Effector memory CD4-positive, alpha-beta T cell (primary cell): Measurements from ENCODE around the gene MAPK12.

Experiments used
- DNase-seq, 3 donors: peaks; one replicate each; pipeline ENCODE4 v3.0.0-alpha.2; 2020
- H3K27ac ChIP-seq: 2 replicates; pipeline ENCODE4 v1.7.0; 2013; ENCODE audit warnings: mild to moderate bottlenecking, low read length, moderate library complexity; ENCODE audit not compliant: insufficient read depth, poor library complexity, severe bottlenecking
- H3K27me3 ChIP-seq: replicated peaks from 2 replicates; pipeline ENCODE4 v1.7.0; 2013; ENCODE audit warnings: mild to moderate bottlenecking, low read length; ENCODE audit not compliant: insufficient read depth, control insufficient read depth, poor library complexity, severe bottlenecking
- H3K36me3 ChIP-seq: 2 replicates; pipeline ENCODE4 v1.7.0; 2013; ENCODE audit warnings: mild to moderate bottlenecking, low read length, moderate library complexity; ENCODE audit not compliant: control insufficient read depth, insufficient read depth
- H3K4me1 ChIP-seq: 2 replicates; pipeline ENCODE4 v1.7.0; 2013; ENCODE audit warnings: low read length, mild to moderate bottlenecking; ENCODE audit not compliant: control insufficient read depth, insufficient read depth, poor library complexity, severe bottlenecking
- H3K4me3 ChIP-seq: 2 replicates; pipeline ENCODE4 v1.7.0; 2013; ENCODE audit warnings: low read length, low read depth, mild to moderate bottlenecking; ENCODE audit not compliant: insufficient read depth, poor library complexity, severe bottlenecking
- H3K9me3 ChIP-seq: 2 replicates; pipeline ENCODE4 v1.7.0; 2013; ENCODE audit warnings: mild to moderate bottlenecking, low read length, moderate library complexity; ENCODE audit not compliant: control insufficient read depth

Gene MAPK12

GRCh38 chr22:50281957-50282356 lies 20.5 kb upstream of the MAPK12 start:
- Histone ChIP-seq H3K4me3 (no peak overlapping the region), H3K4me1 (no peaks in the 10 kb centered on the region), H3K27me3 (no peaks in the 10 kb centered on the region), H3K36me3 (no peaks in the 10 kb centered on the region), H3K27ac (no peak overlapping the region), H3K9me3 (no peaks in the 10 kb centered on the region)
- DNase-seq, result no peak

- no peak for DNase-seq
- Histone ChIP-seq H3K27ac (no peak overlapping the region), H3K9me3 (no peaks in the 10 kb centered on the region), H3K27me3 (no peaks in the 10 kb centered on the region), H3K4me3 (no peak overlapping the region), H3K4me1 (no peaks in the 10 kb centered on the region), H3K36me3 (no peaks in the 10 kb centered on the region)
Observed at GRCh38 chr22:50281384-50281760, 19.9 kb upstream of the MAPK12 start.

- Histone ChIP-seq H3K4me1 (no peaks in the 10 kb centered on the region), H3K9me3 (no peaks in the 10 kb centered on the region), H3K27me3 (no peaks in the 10 kb centered on the region), H3K27ac (no peak overlapping the region), H3K36me3 (no peaks in the 10 kb centered on the region), H3K4me3 (no peak overlapping the region)
- DNase-seq, result no peak
Observed at GRCh38 chr22:50280708-50281383, 19.4 kb upstream of the MAPK12 start.

GRCh38 chr22:50280022-50280707 lies 18.7 kb upstream of the MAPK12 start:
- no peaks in the 10 kb centered on the region for H3K27me3 ChIP-seq
- H3K4me3 ChIP-seq, result no peak overlapping the region
- no peaks in the 10 kb centered on the region for H3K9me3 ChIP-seq
- H3K36me3 ChIP-seq, result no peaks in the 10 kb centered on the region
- no peak for DNase-seq
- H3K4me1 ChIP-seq, result no peaks in the 10 kb centered on the region
- H3K27ac ChIP-seq, result no peak overlapping the region

GRCh38 chr22:50278956-50279619 lies 17.6 kb upstream of the MAPK12 start:
- no peak overlapping the region for H3K27ac ChIP-seq
- H3K4me3 ChIP-seq, result no peak overlapping the region
- H3K27me3 ChIP-seq, result no peaks in the 10 kb centered on the region
- DNase-seq, result no peak
- H3K4me1 ChIP-seq, result peaks cover 3% of the 10 kb centered on the region
- H3K36me3 ChIP-seq, result no peaks in the 10 kb centered on the region
- H3K9me3 ChIP-seq, result no peaks in the 10 kb centered on the region

- Histone ChIP-seq H3K27ac (no peak overlapping the region), H3K36me3 (no peaks in the 10 kb centered on the region), H3K4me1 (peaks cover 3% of the 10 kb centered on the region), H3K4me3 (no peak overlapping the region), H3K9me3 (no peaks in the 10 kb centered on the region), H3K27me3 (no peaks in the 10 kb centered on the region)
- DNase-seq, result no peak
Observed at GRCh38 chr22:50278461-50278860, 17.0 kb upstream of the MAPK12 start.

GRCh38 chr22:50277761-50278160 lies 16.3 kb upstream of the MAPK12 start:
- Histone ChIP-seq H3K9me3 (no peaks in the 10 kb centered on the region), H3K27me3 (no peaks in the 10 kb centered on the region), H3K36me3 (no peaks in the 10 kb centered on the region), H3K4me1 (peaks cover 3% of the 10 kb centered on the region), H3K4me3 (no peak overlapping the region), H3K27ac (no peak overlapping the region)
- DNase-seq, result no peak

GRCh38 chr22:50276143-50276542 lies 14.7 kb upstream of the MAPK12 start:
- H3K36me3 ChIP-seq, result no peaks in the 10 kb centered on the region
- peak in 2 of 3 donors; percentile 31 to 51 for DNase-seq
- H3K27me3 ChIP-seq, result no peaks in the 10 kb centered on the region

GRCh38 chr22:50275181-50276055 lies 13.9 kb upstream of the MAPK12 start:
- Histone ChIP-seq H3K36me3 (no peaks in the 10 kb centered on the region), H3K9me3 (no peaks in the 10 kb centered on the region), H3K4me3 (no peak overlapping the region), H3K4me1 (peaks cover 20% of the 10 kb centered on the region), H3K27ac (no peak overlapping the region), H3K27me3 (no peaks in the 10 kb centered on the region)
- DNase-seq, result no peak

More at GRCh38 chr22:50276143-50276542, 14.7 kb upstream of the MAPK12 start:
- Histone ChIP-seq H3K4me3 (no peak overlapping the region), H3K9me3 (no peaks in the 10 kb centered on the region), H3K4me1 (peaks cover 13% of the 10 kb centered on the region), H3K27ac (no peak overlapping the region)
